Measurements from ENCODE around the gene TRPV6. TPM values are rescaled to one million over a fixed set of nuclear protein-coding genes. Genes with fewer than 3 reads are reported as not detected.

The TRPV6 gene
- total RNA-seq, 1 donor from 2014 or later, result not detected

DNA sequence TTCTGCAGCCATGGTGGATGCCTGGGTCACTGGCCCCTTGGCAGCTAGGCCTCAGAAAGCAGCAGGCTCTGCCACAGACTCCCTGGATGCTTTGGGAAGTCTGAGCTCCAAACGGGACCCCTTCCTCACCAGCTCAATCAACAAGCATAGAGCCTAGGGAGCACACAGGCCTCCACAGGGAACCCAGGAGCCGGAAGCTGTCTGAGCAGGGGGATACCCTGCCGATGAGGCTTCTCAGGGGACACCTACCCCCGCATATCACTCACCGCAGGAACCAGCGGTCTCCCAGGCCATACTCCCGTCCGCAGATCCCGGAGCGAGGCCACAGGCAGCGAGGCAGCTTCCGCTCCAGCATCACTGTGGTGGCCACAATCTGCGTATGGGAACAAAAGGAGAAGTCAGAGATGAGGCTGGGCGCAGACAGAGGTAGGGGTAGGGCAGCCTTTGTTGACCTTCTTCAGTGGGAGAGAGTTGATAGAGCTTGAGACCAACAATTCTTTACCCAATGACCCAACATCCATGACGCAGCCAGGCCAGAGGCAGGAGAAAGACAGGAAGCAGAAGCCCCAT, 13.4 kb downstream of the TRPV6 start:
- TF ChIP-seq, protein P1, sequence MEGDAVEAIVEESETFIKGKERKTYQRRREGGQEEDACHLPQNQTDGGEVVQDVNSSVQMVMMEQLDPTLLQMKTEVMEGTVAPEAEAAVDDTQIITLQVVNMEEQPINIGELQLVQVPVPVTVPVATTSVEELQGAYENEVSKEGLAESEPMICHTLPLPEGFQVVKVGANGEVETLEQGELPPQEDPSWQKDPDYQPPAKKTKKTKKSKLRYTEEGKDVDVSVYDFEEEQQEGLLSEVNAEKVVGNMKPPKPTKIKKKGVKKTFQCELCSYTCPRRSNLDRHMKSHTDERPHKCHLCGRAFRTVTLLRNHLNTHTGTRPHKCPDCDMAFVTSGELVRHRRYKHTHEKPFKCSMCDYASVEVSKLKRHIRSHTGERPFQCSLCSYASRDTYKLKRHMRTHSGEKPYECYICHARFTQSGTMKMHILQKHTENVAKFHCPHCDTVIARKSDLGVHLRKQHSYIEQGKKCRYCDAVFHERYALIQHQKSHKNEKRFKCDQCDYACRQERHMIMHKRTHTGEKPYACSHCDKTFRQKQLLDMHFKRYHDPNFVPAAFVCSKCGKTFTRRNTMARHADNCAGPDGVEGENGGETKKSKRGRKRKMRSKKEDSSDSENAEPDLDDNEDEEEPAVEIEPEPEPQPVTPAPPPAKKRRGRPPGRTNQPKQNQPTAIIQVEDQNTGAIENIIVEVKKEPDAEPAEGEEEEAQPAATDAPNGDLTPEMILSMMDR (IDR thresholded peaks at IDR 0.05; ENCODE audit: unreplicated experiment), result no peak
- no peaks in the 10 kb centered on the region for H3K4me1 Mint-ChIP-seq (ENCODE audit: unreplicated experiment)
- DNase-seq (ENCODE audit: low spot score), result no peak
- peaks cover 5% of the 10 kb centered on the region for H3K9me3 Mint-ChIP-seq (ENCODE audit: unreplicated experiment)
- no peak overlapping the region for H3K4me3 Mint-ChIP-seq (ENCODE audit: unreplicated experiment)
- no peak overlapping the region for H3K27ac Mint-ChIP-seq (ENCODE audit: unreplicated experiment)
- no peaks in the 10 kb centered on the region for H3K36me3 Mint-ChIP-seq (ENCODE audit: low read depth, unreplicated experiment)
- H3K27me3 Mint-ChIP-seq (ENCODE audit: unreplicated experiment), result peaks cover 12% of the 10 kb centered on the region

DNA sequence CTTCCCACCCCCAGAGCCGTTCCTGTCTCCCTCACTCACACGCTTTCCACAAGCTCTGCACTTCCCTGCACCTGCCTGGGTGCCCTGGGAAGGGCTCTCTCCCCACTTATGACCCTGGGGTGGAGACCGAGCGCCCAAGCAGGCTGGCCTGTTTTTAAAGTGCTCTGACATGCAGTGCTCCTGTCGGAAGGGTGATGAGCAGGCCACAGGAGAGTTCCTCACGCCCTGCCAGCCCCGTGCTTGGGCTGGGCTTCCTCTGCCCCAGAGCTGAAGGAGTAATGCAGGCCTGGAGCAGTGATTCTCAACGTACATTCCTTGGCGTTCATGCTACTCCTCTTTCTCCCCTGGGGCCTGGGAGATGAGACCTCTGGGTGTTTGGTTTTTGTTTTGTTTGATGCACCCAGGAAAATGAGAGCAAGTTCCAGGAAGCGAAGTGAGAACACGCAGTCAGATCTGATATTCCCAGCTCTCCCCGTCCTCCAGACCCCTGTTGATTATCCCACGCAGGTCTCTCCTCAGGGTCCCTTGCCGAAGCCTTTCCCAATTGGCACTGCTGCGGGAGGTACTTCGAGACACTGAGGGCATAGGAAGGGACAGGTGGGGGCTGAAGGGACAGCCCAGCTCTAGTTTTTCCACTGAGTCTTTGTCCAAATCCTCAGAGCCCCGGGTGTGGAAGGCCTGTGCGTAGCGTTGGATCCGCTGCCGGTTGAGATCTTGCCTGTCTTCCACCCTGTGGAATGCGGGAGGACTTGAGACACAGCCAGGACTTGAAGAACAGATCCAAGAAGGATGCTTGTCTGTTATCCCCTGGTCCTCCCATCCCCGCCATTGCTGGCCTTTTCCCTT, 14.1 kb downstream of the TRPV6 start:
- no peaks in the 10 kb centered on the region for H3K4me1 Mint-ChIP-seq (ENCODE audit: unreplicated experiment)

DNA sequence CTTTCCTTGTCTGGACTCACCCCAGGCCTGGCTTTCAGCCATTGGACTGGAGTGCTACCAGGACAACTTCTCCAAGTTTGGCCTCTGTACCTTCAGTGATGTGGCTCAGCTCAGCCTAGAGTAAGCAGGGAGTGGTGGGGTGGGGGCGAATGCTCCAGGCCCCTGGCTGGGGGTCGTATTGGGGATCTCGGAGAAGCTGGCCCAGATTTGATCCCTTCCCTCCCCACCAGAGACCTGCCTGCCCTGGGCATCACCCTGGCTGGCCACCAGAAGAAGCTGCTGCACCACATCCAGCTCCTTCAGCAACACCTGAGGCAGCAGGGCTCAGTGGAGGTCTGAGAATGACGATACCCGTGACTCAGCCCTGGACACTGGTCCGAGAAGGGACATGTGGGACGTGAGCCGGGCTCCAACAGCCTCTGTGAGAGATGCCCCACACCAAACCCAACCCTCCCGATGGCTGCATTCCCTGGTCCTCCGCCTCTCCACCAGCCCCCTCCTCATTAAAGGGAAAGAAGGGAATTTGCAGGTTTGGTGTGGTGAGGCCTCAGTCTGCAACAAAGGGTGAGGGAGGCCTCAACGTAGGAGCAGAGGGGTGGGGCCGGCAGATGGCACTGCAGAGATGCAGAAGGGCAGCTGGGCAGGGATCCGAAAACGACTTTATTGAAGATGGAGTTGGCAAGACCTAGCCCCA, 14.8 kb downstream of the TRPV6 start:
- no peaks in the 10 kb centered on the region for H3K4me1 Mint-ChIP-seq (ENCODE audit: unreplicated experiment)
- H3K9me3 Mint-ChIP-seq (ENCODE audit: unreplicated experiment), result peaks cover 5% of the 10 kb centered on the region
- no peaks in the 10 kb centered on the region for H3K36me3 Mint-ChIP-seq (ENCODE audit: low read depth, unreplicated experiment)
- H3K4me3 Mint-ChIP-seq (ENCODE audit: unreplicated experiment), result no peak overlapping the region
- H3K27me3 Mint-ChIP-seq (ENCODE audit: unreplicated experiment), result peaks cover 18% of the 10 kb centered on the region
- TF ChIP-seq, protein P1 (IDR thresholded peaks at IDR 0.05; ENCODE audit: unreplicated experiment), result no peak
- no peak overlapping the region for H3K27ac Mint-ChIP-seq (ENCODE audit: unreplicated experiment)
- DNase-seq (ENCODE audit: low spot score), result peak; percentile 1

More for the DNA sequence above, 14.1 kb downstream of the TRPV6 start:
- H3K4me3 Mint-ChIP-seq (ENCODE audit: unreplicated experiment), result no peak overlapping the region
- peaks cover 15% of the 10 kb centered on the region for H3K27me3 Mint-ChIP-seq (ENCODE audit: unreplicated experiment)
- TF ChIP-seq, protein P1 (IDR thresholded peaks at IDR 0.05; ENCODE audit: unreplicated experiment), result no peak
- peak; percentile 1 for DNase-seq (ENCODE audit: low spot score)
- no peak overlapping the region for H3K27ac Mint-ChIP-seq (ENCODE audit: unreplicated experiment)
- H3K9me3 Mint-ChIP-seq (ENCODE audit: unreplicated experiment), result peaks cover 5% of the 10 kb centered on the region
- H3K36me3 Mint-ChIP-seq (ENCODE audit: low read depth, unreplicated experiment), result no peaks in the 10 kb centered on the region

DNA sequence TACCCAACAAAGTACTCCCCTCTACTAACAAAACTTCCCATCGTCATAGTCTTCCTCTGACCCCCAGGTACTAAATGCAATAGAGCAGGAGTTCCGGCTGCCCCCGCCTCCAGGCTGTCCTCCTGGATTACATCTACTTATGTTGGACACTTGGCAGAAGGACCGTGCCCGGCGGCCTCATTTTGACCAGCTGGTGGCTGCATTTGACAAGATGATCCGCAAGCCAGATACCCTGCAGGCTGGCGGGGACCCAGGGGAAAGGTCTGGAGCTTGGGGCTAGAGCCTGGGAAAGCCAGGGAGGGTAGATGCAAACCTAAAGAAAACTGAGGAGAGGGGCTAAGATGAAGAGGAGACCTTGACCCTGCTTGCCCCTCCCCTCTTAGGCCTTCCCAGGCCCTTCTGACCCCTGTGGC, 15.4 kb downstream of the TRPV6 start:
- Mint-ChIP-seq H3K36me3 (ENCODE audit: low read depth, unreplicated experiment) (no peaks in the 10 kb centered on the region), H3K4me1 (ENCODE audit: unreplicated experiment) (no peaks in the 10 kb centered on the region), H3K4me3 (ENCODE audit: unreplicated experiment) (peak overlapping the region; percentile 56), H3K27ac (ENCODE audit: unreplicated experiment) (no peak overlapping the region), H3K9me3 (ENCODE audit: unreplicated experiment) (peaks cover 2% of the 10 kb centered on the region), H3K27me3 (ENCODE audit: unreplicated experiment) (peaks cover 15% of the 10 kb centered on the region)
- DNase-seq (ENCODE audit: low spot score), result no peak
- TF ChIP-seq, protein P1 (IDR thresholded peaks at IDR 0.05; ENCODE audit: unreplicated experiment), result no peak
